Measurements from ENCODE around the gene PPIG. TPM values are rescaled to one million over a fixed set of nuclear protein-coding genes. Genes with fewer than 3 reads are reported as not detected.
"Not testable (repeated sequence)": the region's sequence is repeated elsewhere in the genome, so short reads cannot be mapped to it uniquely, and the experiment has no call there.

The PPIG gene
- total RNA-seq, 2 donors from 2014 or later: 42.8 to 66.4 TPM

DNA sequence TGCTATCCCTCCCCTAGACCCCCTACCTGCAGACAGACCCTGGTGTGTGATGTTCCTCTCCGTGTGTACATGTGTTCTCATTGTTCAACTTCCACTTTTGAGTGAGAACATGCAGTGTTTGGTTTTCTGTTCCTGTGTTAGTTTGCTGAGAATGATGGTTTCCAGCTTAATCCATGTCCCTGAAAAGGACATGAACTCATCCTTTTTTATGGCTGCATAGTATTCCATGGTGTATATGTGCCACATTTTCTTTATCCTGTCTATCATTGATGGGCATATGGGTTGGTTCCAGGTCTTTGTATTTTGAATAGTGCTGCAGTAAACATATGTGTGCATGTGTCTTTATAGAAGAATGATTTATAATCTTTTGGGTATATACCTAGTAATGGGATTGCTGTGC lies 31.8 kb downstream of the PPIG start:
- DNase-seq (ENCODE audit: low spot score); H3K9me3 Mint-ChIP-seq; H3K27me3 Mint-ChIP-seq; ATAC-seq; H3K27ac Mint-ChIP-seq; H3K4me3 Mint-ChIP-seq: not testable (repeated sequence)
- Mint-ChIP-seq H3K4me1 (ENCODE audit: low read depth in 2 of 2) (peaks cover 21 to 31% of the 10 kb centered on the region in 2 donors), H3K36me3 (peaks cover 55% of the 10 kb centered on the region)

DNA sequence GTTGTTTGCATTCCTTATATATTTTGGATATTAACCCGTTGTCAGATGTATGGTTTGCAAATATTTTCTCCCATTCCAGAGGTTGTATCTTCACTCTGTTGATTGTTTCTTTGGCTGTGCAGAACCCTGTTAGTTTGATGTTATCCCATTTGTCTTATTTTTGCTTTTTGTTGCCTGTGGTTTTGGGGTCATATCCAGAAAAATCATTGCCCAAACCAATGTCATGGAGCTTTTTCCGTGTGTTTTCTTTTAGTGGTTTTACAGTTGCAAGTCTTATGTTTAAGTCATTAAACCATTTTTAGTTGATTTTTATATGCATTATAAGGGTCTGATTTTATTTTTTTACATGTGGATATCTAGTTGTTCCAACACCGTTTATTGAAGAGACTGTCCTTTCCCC lies 35.8 kb downstream of the PPIG start:
- H3K4me3 Mint-ChIP-seq: no peak overlapping the region

DNA sequence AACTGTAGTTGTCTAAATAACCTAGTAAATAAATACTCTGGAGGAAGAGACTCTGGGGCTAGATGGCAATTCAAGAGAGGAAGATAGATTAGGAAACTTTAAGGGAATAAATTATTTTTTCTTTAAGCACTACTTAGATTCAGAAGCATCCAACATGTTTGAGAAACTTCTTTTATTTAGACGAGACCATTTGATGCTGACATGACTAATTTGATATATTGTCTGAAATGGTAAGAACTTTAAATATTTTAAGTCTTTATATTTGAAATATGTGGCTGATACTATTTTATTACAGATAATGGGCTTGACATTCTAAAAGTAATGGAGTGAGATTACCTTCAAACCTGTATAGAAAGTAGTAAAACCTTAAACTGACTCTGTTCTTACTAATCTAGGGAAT lies 36.4 kb downstream of the PPIG start:
- peak overlapping the region in 1 of 2 donors; percentile 71 for H3K27ac Mint-ChIP-seq

More for the DNA sequence above, 35.8 kb downstream of the PPIG start:
- Mint-ChIP-seq H3K36me3 (peaks cover 65% of the 10 kb centered on the region), H3K27me3 (no peaks in the 10 kb centered on the region), H3K9me3 (peaks cover 3% of the 10 kb centered on the region), H3K4me1 (ENCODE audit: low read depth in 2 of 2) (peaks cover 32 to 43% of the 10 kb centered on the region in 2 donors), H3K27ac (peak overlapping the region in 1 of 2 donors; percentile 71)
- no peak for DNase-seq (ENCODE audit: low spot score)
- ATAC-seq: no peak

DNA sequence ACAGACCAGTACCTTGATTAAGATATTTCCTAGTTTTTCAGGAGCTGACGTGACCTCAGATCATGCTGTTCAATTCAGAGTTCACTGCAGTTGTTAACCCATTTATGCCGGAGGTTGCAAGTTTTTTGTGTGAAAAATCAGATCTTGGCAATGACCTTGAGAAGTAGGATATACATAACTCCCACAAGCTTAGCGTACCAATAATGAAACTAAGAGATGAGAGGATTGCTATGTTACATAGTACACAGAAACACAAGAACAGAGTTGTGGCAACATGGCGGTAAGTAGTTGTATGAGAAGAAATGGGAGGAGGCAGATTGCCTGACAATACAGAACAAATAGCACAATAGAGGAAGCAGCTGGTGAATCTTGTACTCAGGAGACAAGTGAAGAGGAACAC lies 39.1 kb downstream of the PPIG start:
- H3K27ac Mint-ChIP-seq: peak overlapping the region in 1 of 2 donors; percentile 20
- no peaks in the 10 kb centered on the region for H3K27me3 Mint-ChIP-seq
- peaks cover 42% of the 10 kb centered on the region for H3K36me3 Mint-ChIP-seq
- peaks cover 27 to 33% of the 10 kb centered on the region in 2 donors for H3K4me1 Mint-ChIP-seq (ENCODE audit: low read depth in 2 of 2)
- no peak overlapping the region for H3K4me3 Mint-ChIP-seq
- DNase-seq (ENCODE audit: low spot score) (no peak), ATAC-seq (no peak)
- no peaks in the 10 kb centered on the region for H3K9me3 Mint-ChIP-seq

More for the DNA sequence above, 36.4 kb downstream of the PPIG start:
- Mint-ChIP-seq H3K9me3 (peaks cover 3% of the 10 kb centered on the region), H3K4me1 (ENCODE audit: low read depth in 2 of 2) (peaks cover 32 to 43% of the 10 kb centered on the region in 2 donors), H3K4me3 (no peak overlapping the region), H3K36me3 (peaks cover 63% of the 10 kb centered on the region), H3K27me3 (no peaks in the 10 kb centered on the region)
- DNase-seq (ENCODE audit: low spot score) (no peak), ATAC-seq (no peak)

DNA sequence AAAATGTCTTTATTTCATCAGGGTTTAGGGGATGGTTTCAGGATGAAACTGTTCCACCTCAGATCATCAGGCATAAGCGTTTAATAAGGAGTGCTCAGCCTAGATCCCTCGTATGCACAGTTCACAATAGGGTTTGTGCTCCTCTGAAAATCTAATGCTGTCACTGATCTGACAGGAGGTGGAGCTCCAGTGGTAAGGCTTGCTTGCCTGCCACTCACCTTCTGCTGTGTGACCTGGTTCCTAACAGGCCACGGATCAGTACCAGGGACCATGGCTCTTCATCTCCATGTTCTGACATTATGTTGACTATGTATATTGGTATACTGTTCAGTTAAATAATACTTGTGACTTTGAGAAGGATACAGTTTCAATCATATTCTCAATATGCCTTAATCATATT lies 41.6 kb downstream of the PPIG start:
- H3K4me1 Mint-ChIP-seq (ENCODE audit: low read depth in 2 of 2): peaks cover 11 to 12% of the 10 kb centered on the region in 2 donors
- peak overlapping the region in 1 of 2 donors; percentile 16 for H3K27ac Mint-ChIP-seq
- H3K36me3 Mint-ChIP-seq: peaks cover 27% of the 10 kb centered on the region
- no peak for ATAC-seq
- DNase-seq (ENCODE audit: low spot score): no peak
- no peaks in the 10 kb centered on the region for H3K9me3 Mint-ChIP-seq
- H3K27me3 Mint-ChIP-seq: no peaks in the 10 kb centered on the region
- H3K4me3 Mint-ChIP-seq: no peak overlapping the region

DNA sequence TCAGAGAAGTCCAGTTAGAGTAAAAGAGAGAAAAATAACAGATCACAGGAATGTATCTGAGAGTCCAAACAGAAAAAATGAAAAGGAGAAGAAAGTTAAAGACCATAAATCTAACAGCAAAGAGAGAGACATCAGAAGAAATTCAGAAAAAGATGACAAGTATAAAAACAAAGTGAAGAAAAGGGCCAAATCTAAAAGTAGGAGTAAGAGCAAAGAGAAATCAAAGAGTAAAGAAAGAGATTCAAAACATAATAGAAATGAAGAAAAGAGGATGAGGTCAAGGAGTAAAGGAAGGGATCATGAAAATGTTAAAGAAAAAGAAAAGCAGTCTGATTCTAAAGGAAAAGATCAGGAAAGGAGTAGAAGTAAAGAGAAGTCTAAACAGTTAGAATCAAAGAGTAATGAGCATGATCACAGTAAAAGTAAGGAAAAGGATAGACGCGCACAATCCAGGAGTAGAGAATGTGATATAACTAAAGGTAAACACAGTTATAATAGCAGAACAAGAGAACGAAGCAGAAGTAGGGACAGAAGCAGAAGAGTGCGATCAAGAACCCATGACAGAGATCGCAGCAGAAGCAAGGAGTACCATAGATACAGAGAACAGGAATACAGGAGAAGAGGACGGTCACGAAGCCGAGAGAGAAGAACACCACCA lies 52.4 kb downstream of the PPIG start:
- no peak for ATAC-seq

DNA sequence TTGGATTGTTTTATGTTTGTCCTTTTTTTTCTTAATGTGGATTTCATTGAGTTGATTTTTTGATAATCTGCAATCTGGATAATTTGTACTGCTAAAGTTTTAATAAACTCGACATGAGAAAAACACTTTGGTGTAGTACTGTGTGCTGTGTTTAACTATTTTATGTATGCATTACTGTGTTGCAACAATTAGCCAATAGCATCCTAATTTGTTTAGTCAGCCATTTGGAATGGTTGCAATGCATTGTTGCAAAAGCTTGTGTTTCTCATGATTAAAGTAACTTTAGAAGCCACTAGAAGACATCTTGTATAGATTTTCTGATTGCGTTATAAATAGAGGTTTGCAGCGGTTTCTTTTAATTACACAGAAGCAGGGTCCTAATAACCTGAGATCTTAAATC lies 53.5 kb downstream of the PPIG start:
- Mint-ChIP-seq H3K27ac (no peak overlapping the region), H3K4me3 (no peak overlapping the region), H3K4me1 (ENCODE audit: low read depth in 2 of 2) (no peaks in the 10 kb centered on the region), H3K9me3 (no peaks in the 10 kb centered on the region), H3K36me3 (peaks cover 5% of the 10 kb centered on the region), H3K27me3 (no peaks in the 10 kb centered on the region)
- DNase-seq (ENCODE audit: low spot score) (no peak), ATAC-seq (no peak)

More for the DNA sequence above, 52.4 kb downstream of the PPIG start:
- Mint-ChIP-seq H3K27me3 (no peaks in the 10 kb centered on the region), H3K4me1 (ENCODE audit: low read depth in 2 of 2) (no peaks in the 10 kb centered on the region), H3K27ac (no peak overlapping the region), H3K9me3 (no peaks in the 10 kb centered on the region), H3K4me3 (no peak overlapping the region), H3K36me3 (peaks cover 9% of the 10 kb centered on the region)
- DNase-seq (ENCODE audit: low spot score): no peak

DNA sequence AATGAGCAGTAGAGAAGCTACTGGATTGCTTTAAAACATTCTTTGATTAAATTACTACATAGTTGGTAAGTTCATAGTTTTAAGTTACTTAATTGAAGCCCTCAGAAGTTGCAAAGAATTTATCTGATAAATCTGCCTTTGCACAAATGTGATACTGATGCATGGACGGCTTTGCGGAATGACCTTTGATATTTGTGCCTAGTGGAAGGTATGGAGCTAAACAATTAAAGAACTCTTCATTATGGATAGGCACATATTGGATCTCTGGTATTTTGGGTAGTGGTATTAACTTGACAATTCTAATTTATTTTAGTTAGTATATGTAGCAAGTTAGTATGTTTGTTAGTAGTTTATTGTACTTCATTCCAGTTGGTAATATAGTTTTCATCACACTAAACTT lies 56.0 kb downstream of the PPIG start:
- ATAC-seq: no peak
- no peak overlapping the region for H3K27ac Mint-ChIP-seq
- H3K36me3 Mint-ChIP-seq: no peaks in the 10 kb centered on the region
- H3K9me3 Mint-ChIP-seq: no peaks in the 10 kb centered on the region
- DNase-seq (ENCODE audit: low spot score): no peak
- no peaks in the 10 kb centered on the region for H3K27me3 Mint-ChIP-seq
- no peaks in the 10 kb centered on the region for H3K4me1 Mint-ChIP-seq (ENCODE audit: low read depth in 2 of 2)
- H3K4me3 Mint-ChIP-seq: no peak overlapping the region

DNA sequence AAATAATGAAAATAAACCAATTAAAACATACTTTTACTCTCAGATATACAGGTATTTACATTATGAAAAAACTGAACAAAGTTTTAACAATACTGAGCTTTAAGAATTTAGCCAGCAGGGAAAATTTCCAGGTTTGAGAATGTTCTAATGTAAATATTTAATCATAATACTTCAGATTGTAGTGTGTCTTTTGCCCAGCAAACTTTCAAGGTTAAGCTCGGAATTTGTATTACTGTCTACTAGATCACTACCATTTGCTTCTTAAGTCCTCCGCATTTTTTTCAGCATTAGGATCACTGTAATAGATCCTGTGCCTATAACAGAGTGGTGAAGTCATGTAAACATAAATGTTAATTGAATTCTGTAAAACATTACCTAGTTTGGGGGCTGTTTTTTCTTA lies 57.3 kb downstream of the PPIG start:
- Mint-ChIP-seq H3K4me3 (no peak overlapping the region), H3K27ac (no peak overlapping the region), H3K4me1 (ENCODE audit: low read depth in 2 of 2) (no peaks in the 10 kb centered on the region), H3K27me3 (no peaks in the 10 kb centered on the region), H3K36me3 (no peaks in the 10 kb centered on the region), H3K9me3 (no peaks in the 10 kb centered on the region)
- DNase-seq (ENCODE audit: low spot score) (no peak), ATAC-seq (no peak)

DNA sequence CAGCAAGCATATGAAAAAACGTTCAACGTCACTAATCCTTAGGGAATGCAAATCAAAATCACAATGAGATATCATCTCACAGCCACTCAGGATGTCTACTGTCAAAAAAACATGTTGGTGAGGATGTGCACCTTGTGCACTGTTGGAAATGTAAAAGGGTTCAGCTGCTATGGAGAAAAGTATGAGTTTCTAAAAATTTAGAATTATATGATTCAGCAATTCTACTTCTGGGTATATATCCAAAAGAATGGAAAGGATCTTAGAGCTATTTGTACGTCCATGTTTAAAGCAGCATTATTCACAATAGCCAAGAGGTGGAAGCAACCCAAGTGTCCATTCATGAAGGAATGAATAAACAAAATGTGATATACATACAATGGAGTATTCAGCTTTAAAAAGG lies 60.0 kb downstream of the PPIG start:
- Mint-ChIP-seq H3K27ac (no peak overlapping the region), H3K4me3 (no peak overlapping the region), H3K27me3 (no peaks in the 10 kb centered on the region), H3K36me3 (no peaks in the 10 kb centered on the region), H3K9me3 (no peaks in the 10 kb centered on the region), H3K4me1 (ENCODE audit: low read depth in 2 of 2) (no peaks in the 10 kb centered on the region)
- ATAC-seq (no peak), DNase-seq (ENCODE audit: low spot score) (no peak)

DNA sequence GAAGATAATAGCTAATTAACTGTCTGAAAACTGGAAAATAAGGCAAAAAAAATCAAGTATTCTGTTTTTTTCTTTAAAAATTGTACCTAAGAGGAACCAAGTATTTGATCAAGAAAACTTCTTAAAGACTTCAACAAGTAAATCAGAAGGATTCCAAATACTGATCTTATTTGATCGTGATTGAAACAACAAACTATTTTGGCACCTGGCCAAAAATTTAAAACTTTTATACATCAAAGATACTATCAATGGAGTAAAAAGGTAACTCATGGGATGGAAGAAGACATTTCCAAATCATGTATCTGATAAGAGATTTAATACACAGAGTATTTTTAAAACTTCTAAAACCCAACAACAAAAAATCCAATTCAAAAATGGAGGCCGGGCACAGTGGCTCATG lies 63.3 kb downstream of the PPIG start:
- H3K4me3 Mint-ChIP-seq: no peak overlapping the region
- ATAC-seq: no peak
- no peak overlapping the region for H3K27ac Mint-ChIP-seq
- peaks cover 2 to 7% of the 10 kb centered on the region in 2 donors for H3K27me3 Mint-ChIP-seq
- DNase-seq (ENCODE audit: low spot score): no peak
- no peaks in the 10 kb centered on the region for H3K4me1 Mint-ChIP-seq (ENCODE audit: low read depth in 2 of 2)
- H3K36me3 Mint-ChIP-seq: no peaks in the 10 kb centered on the region
- H3K9me3 Mint-ChIP-seq: no peaks in the 10 kb centered on the region

DNA sequence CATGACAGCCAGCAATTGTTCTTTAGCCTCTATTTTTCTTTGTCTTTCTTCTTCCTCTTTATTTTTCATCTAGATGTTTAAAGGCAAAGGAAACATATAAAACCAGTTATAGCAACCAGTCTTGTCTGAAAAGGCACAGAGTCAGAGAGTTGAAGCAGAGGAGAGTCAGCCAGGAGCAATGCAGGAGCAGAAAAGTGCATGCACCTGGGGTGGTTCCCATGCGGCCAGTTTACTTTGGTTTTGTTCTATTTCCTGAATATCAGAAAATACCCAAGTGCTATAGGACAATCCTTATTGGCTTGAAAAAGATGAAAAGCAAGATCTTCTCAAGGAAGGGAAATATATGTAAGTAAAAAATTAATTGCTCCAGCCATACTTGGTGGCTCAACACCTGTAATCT lies 65.1 kb downstream of the PPIG start:
- Mint-ChIP-seq H3K36me3 (no peaks in the 10 kb centered on the region), H3K4me3 (no peak overlapping the region), H3K27me3 (peaks cover 14 to 23% of the 10 kb centered on the region in 2 donors), H3K4me1 (ENCODE audit: low read depth in 2 of 2) (no peaks in the 10 kb centered on the region), H3K9me3 (no peaks in the 10 kb centered on the region), H3K27ac (no peak overlapping the region)
- ATAC-seq (no peak), DNase-seq (ENCODE audit: low spot score) (no peak)

DNA sequence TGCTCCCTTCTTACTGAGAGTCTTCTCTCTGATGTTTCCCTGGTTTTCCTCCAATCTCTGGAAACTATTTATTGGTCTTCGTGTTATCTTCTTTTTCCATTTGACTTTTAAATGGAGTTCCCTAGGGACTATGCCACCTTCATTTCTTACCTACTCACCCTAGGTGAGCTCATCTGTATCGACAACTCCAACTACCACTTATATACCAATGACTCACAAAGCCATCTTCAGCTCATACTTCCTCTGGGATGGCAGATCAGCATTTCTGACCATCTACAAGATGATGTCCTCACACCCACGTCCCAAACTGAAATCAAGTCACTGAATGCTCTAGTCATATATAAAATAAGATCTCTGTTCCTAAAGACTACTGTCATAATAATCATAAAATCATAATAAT lies 69.5 kb downstream of the PPIG start:
- H3K36me3 Mint-ChIP-seq: no peaks in the 10 kb centered on the region
- H3K4me3 Mint-ChIP-seq: no peak overlapping the region
- DNase-seq (ENCODE audit: low spot score) (no peak), ATAC-seq (peak in 1 of 2 donors; percentile 50)
- H3K27ac Mint-ChIP-seq: no peak overlapping the region
- H3K27me3 Mint-ChIP-seq: peaks cover 20 to 31% of the 10 kb centered on the region in 2 donors
- H3K9me3 Mint-ChIP-seq: no peaks in the 10 kb centered on the region
- H3K4me1 Mint-ChIP-seq (ENCODE audit: low read depth in 2 of 2): no peaks in the 10 kb centered on the region

DNA sequence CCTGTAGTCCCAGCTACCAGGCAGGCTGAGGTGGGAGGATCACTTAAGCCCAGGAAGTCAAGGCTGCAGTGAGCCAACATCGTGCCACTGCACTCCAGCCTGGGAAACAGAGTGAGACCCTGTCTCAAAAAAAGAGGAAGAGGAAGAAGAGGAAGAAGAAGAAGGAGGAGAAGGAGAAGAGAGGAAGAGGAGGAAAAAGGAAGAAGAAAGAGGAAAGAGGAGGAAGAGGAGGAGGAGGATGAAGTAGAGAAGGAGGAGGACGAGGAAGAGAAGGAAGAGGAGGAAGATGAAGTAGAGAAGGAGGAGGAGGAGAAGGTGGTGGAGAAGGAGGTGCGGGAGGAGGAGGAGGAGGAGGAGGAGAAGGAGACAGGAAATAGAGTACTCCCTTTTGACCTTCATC lies 72.0 kb downstream of the PPIG start:
- peaks cover 17 to 26% of the 10 kb centered on the region in 2 donors for H3K27me3 Mint-ChIP-seq
- peaks cover 0 to 2% of the 10 kb centered on the region in 2 donors for H3K4me1 Mint-ChIP-seq (ENCODE audit: low read depth in 2 of 2)
- H3K36me3 Mint-ChIP-seq: no peaks in the 10 kb centered on the region
- H3K9me3 Mint-ChIP-seq: no peaks in the 10 kb centered on the region
- no peak for DNase-seq (ENCODE audit: low spot score)
- no peak overlapping the region for H3K4me3 Mint-ChIP-seq
- no peak overlapping the region for H3K27ac Mint-ChIP-seq
- no peak for ATAC-seq

DNA sequence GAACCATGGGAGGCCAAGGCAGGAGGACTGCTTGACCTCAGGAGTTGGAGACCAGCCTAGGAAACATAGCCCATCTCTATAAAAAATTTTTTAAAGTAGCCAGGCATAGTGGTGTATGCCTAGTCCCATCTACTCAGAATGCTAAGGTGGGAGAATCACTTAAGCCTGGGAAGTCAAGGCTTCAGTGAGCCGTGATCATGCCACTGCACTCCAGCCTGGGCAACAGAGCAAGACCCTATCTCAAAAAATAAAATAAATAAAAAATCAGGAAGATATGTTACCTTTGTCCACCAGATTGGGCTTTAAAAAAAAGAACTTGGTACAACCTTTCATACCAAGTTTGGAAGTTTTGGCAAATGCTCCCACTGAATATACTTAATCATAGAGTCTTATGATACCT lies 74.7 kb downstream of the PPIG start:
- H3K36me3 Mint-ChIP-seq: no peaks in the 10 kb centered on the region
- H3K4me1 Mint-ChIP-seq (ENCODE audit: low read depth in 2 of 2): peaks cover 0 to 2% of the 10 kb centered on the region in 2 donors
- H3K4me3 Mint-ChIP-seq: no peak overlapping the region
- H3K9me3 Mint-ChIP-seq: no peaks in the 10 kb centered on the region
- H3K27ac Mint-ChIP-seq: no peak overlapping the region
- ATAC-seq: no peak
- peaks cover 12 to 19% of the 10 kb centered on the region in 2 donors for H3K27me3 Mint-ChIP-seq
- DNase-seq (ENCODE audit: low spot score): no peak

All from natural killer cell treated with Interleukin-12 subunit alpha and Interleukin-12 subunit beta and Interleukin-15 and Interleukin-18, amount 100 ng/mL, for 72 hours (primary cell).